IMR-90 (cell line): ENCODE results near the gene DOCK9. TPM values are rescaled to one million over a fixed set of nuclear protein-coding genes. Genes with fewer than 3 reads are reported as not detected.

Source experiments
- ATAC-seq: fragments of 200-7000 bp; cut with Tn5 transposase; 2 replicates; pipeline ENCODE4 v1.9.1; 2020; ENCODE audit warnings: low read depth, mild to moderate bottlenecking, moderate library complexity
- BruUV-seq: library from RNA; stranded (reverse); fragments of 400-500 nt; replicated peaks from 2 replicates; lab custom pipeline; 2021; lab: Mats Ljungman, UMichigan
- CTCF ChIA-PET: fragments of 300-600 bp; formaldehyde crosslinking; extraction: SDS; loops from one replicate; lab custom pipeline; 2021; ENCODE audit warnings: antibody characterized with exemption; lab: Yijun Ruan, JAX
- POLR2A ChIA-PET: fragments of 300-600 bp; sonication (Branson Sonifier 250); formaldehyde crosslinking; loops from one replicate; lab custom pipeline; 2022; ENCODE audit warnings: antibody characterized with exemption; ENCODE audit not compliant: unreplicated experiment; lab: Charles Lee
- DNase-seq: peaks from one replicate; pipeline ENCODE4 v3.0.0; 2013
- H2AFZ ChIP-seq: replicated peaks from 2 replicates; pipeline ENCODE3; 2013; ENCODE audit warnings: low read length, mild to moderate bottlenecking; ENCODE audit not compliant: poor library complexity
- H2AK5ac ChIP-seq: 2 replicates; pipeline ENCODE4 v1.6.1; 2013; ENCODE audit warnings: low read depth, low read length, inconsistent platforms
- H2AK9ac ChIP-seq: replicated peaks from 2 replicates; pipeline ENCODE3; 2013; ENCODE audit warnings: mild to moderate bottlenecking, low read depth, low read length, moderate library complexity; ENCODE audit not compliant: poor library complexity
- H2BK120ac ChIP-seq: 2 replicates; pipeline ENCODE4 v1.6.1; 2013; ENCODE audit warnings: low read depth, low read length, inconsistent platforms
- H2BK15ac ChIP-seq: 3 replicates; pipeline ENCODE4 v1.6.1; 2013; ENCODE audit warnings: low read depth, low read length, inconsistent platforms
- H2BK20ac ChIP-seq: 2 replicates; pipeline ENCODE4 v1.6.1; 2013; ENCODE audit warnings: low read depth, mild to moderate bottlenecking, inconsistent platforms, low read length, moderate library complexity
- H2BK5ac ChIP-seq: 2 replicates; pipeline ENCODE4 v1.6.1; 2013; ENCODE audit warnings: mild to moderate bottlenecking, low read depth, low read length, inconsistent platforms; ENCODE audit not compliant: poor library complexity, severe bottlenecking
- H3K14ac ChIP-seq: replicated peaks from 2 replicates; pipeline ENCODE4 v1.6.1; 2013; ENCODE audit warnings: low read depth, low read length, inconsistent platforms
- H3K18ac ChIP-seq: 2 replicates; pipeline ENCODE4 v1.6.1; 2013; ENCODE audit warnings: low read depth, low read length, control low read depth
- H3K23ac ChIP-seq: 2 replicates; pipeline ENCODE4 v1.6.1; 2013; ENCODE audit warnings: low read depth, low read length, inconsistent platforms
- H3K27ac ChIP-seq: 2 replicates; pipeline ENCODE4 v1.5.1; 2013; ENCODE audit warnings: mild to moderate bottlenecking, control low read depth, low read length; ENCODE audit not compliant: insufficient read depth
- H3K27me3 ChIP-seq: 2 replicates; pipeline ENCODE4 v1.6.1; 2013; ENCODE audit warnings: low read length; ENCODE audit not compliant: control insufficient read depth, insufficient read depth
- H3K36me3 ChIP-seq: 2 replicates; pipeline ENCODE4 v1.6.1; 2013; ENCODE audit warnings: low read length, mixed read lengths; ENCODE audit not compliant: control insufficient read depth, insufficient read depth
- H3K4ac ChIP-seq: 2 replicates; pipeline ENCODE4 v1.6.1; 2013; ENCODE audit warnings: low read depth, low read length, inconsistent platforms
- H3K4me1 ChIP-seq: 2 replicates; pipeline ENCODE4 v1.6.1; 2013; ENCODE audit warnings: low read length, mixed read lengths; ENCODE audit not compliant: control insufficient read depth, insufficient read depth
- H3K4me2 ChIP-seq: 2 replicates; pipeline ENCODE4 v1.6.1; 2013; ENCODE audit warnings: low read depth, mild to moderate bottlenecking, control low read depth, low read length, moderate library complexity
- H3K4me3 ChIP-seq: 2 replicates; pipeline ENCODE4 v1.5.1; 2013; ENCODE audit warnings: low read depth, mild to moderate bottlenecking, control low read depth, low read length, moderate library complexity; ENCODE audit not compliant: insufficient read depth
- H3K56ac ChIP-seq: 2 replicates; pipeline ENCODE4 v1.6.1; 2013; ENCODE audit warnings: low read length, inconsistent platforms; ENCODE audit not compliant: insufficient read depth; ENCODE audit errors: extremely low read depth
- H3K79me1 ChIP-seq, 2 experiments: 2 replicates each; pipeline ENCODE4 v1.6.1; 2013; ENCODE audit warnings: low read length in 2 of 2, inconsistent platforms in 1 of 2, low read depth in 1 of 2
- H3K9ac ChIP-seq: 2 replicates; pipeline ENCODE4 v1.6.1; 2013; ENCODE audit warnings: low read depth, low read length, control low read depth
- H3K9me1 ChIP-seq: 2 replicates; pipeline ENCODE4 v1.6.1; 2013; ENCODE audit warnings: low read length, inconsistent platforms; ENCODE audit not compliant: insufficient read depth
- H3K9me3 ChIP-seq: 2 replicates; pipeline ENCODE4 v1.6.1; 2013; ENCODE audit warnings: low read length; ENCODE audit not compliant: control insufficient read depth, insufficient read depth
- H4K20me1 ChIP-seq: 2 replicates; pipeline ENCODE4 v1.6.1; 2013; ENCODE audit warnings: low read length, inconsistent platforms; ENCODE audit not compliant: insufficient read depth
- H4K5ac ChIP-seq: 2 replicates; pipeline ENCODE4 v1.6.1; 2013; ENCODE audit warnings: mild to moderate bottlenecking, low read depth, low read length, control low read depth
- H4K8ac ChIP-seq, 2 experiments: 2 replicates each; pipeline ENCODE4 v1.6.1; 2013; ENCODE audit warnings: low read depth in 2 of 2, low read length in 2 of 2, control low read depth in 1 of 2, inconsistent platforms in 1 of 2
- H4K91ac ChIP-seq: 2 replicates; pipeline ENCODE4 v1.6.1; 2013; ENCODE audit warnings: low read depth, low read length, inconsistent platforms; ENCODE audit not compliant: insufficient read depth
- CEBPB ChIP-seq: IDR thresholded peaks from 2 replicates; pipeline ENCODE4 v1.6.1; 2012; ENCODE audit warnings: low read depth, low read length, improper control_type of control experiment
- CHD1 ChIP-seq: IDR thresholded peaks from 2 replicates; pipeline ENCODE4 v1.6.1; 2012; ENCODE audit warnings: low read depth, low read length, improper control_type of control experiment
- USF2 ChIP-seq: fragments of 150-350 bp; IDR thresholded peaks from 2 replicates; pipeline ENCODE4 v1.6.1; 2017; ENCODE audit warnings: mild to moderate bottlenecking, antibody characterized with exemption, low read length, low read depth
- WGBS, 2 experiments: methylation state at CpG; one replicate each; pipeline versions ENCODE4 v1.1.5 to v1.1.7; 2013; ENCODE audit warnings: missing lambda C conversion rate in 2 of 2; ENCODE audit not compliant: insufficient read length in 1 of 2; ENCODE audit errors: extremely low coverage in 2 of 2; 5-methylcytosine and 5-hydroxymethylcytosine counted together
- dilution Hi-C: fragments of 300-500 bp; cut with HindIII; formaldehyde crosslinking; loops from one replicate; pipeline ENCODE4 v1.14.3; 2018; ENCODE audit warnings: low sequenced_read_pairs; ENCODE audit not compliant: unreplicated experiment
- in situ Hi-C: fragments of 300-500 bp; cut with MboI; formaldehyde crosslinking; loops from 3 replicates; pipeline ENCODE4 v1.14.3; 2019; ENCODE audit warnings: low sequenced_read_pairs, inconsistent platforms, mixed read lengths
- intact Hi-C: fragments of 100-400 bp; cut with micrococcal nuclease; formaldehyde crosslinking; loops from 2 replicates; pipeline ENCODE4 v1.10.0; 2022
- polyA plus RNA-seq, 3 experiments: library from polyadenylated mRNA; depleted of rRNA; stranded (reverse); fragments of >200 nt; gene quantifications; 2 replicates each; pipeline ENCODE4 v1.2.3, GENCODE V29; 2012; ENCODE audit warnings: low replicate concordance in 1 of 3
- total RNA-seq: library from RNA; depleted of rRNA; stranded (reverse); fragments of >200 nt; gene quantifications from 2 replicates; pipeline ENCODE4 v1.2.3, GENCODE V29; 2012

Gene DOCK9
- total and polyA plus RNA-seq, 2 of the 4 experiments (the other 2 are of a cell fraction) = 4.8 to 7.2 TPM

GRCh38 chr13:98942997-98943396 is 34.9 kb downstream of the DOCK9 start:
- dilution Hi-C loops (no loop called here), intact Hi-C loops (no loop called here), in situ Hi-C loops (no loop called here)
- Histone ChIP-seq H2BK5ac (no peak overlapping the region), H4K5ac (no peak overlapping the region), H3K23ac (no peak overlapping the region), H2BK15ac (no peak overlapping the region), H3K27me3 (no peaks in the 10 kb centered on the region), H3K9me1 (peaks cover 7% of the 10 kb centered on the region), H2BK20ac (no peak overlapping the region), H3K9ac (no peak overlapping the region), H2AK5ac (no peak overlapping the region), H3K4me3 (no peak overlapping the region), H2BK120ac (no peak overlapping the region), H3K14ac (no peak overlapping the region), H3K79me1 (peaks cover 3 to 17% of the 10 kb centered on the region in 2 experiments; a peak in 2 of 4 replicates), H4K8ac (no peak overlapping the region), H3K9me3 (no peaks in the 10 kb centered on the region), H3K56ac (no peak overlapping the region), H3K4me2 (no peak overlapping the region), H2AFZ (no peak overlapping the region), H4K91ac (no peak overlapping the region), H4K20me1 (no peaks in the 10 kb centered on the region; the same call in 1 of the 2 replicates), H3K18ac (no peak overlapping the region), H3K36me3 (no peaks in the 10 kb centered on the region), H3K4me1 (peaks cover 9% of the 10 kb centered on the region), H2AK9ac (no peak overlapping the region), H3K27ac (no peak overlapping the region), H3K4ac (no peak overlapping the region)
- ATAC-seq (peak; percentile 32; the same call in 1 of the 2 replicates), DNase-seq (peak; percentile 23)
- CTCF ChIA-PET = no interaction called here
- TF ChIP-seq CEBPB (no peak), CHD1 (no peak), USF2 (no peak)
- WGBS, 2 experiments = 80% methylated on average over 1 of the region's 3 CpGs; no CpG with 5 or more reads in 1 of the 2 experiments
- POLR2A ChIA-PET = no interaction called here
- BruUV-seq = no TSS peak
